HG02763 (cell line): ENCODE measurements around the gene KCNQ1.

Experiments used
- ATAC-seq: cut with Tn5 transposase; IDR thresholded peaks from one replicate; pipeline ENCODE4 v1.9.1; 2021; ENCODE audit warnings: mild to moderate bottlenecking, moderate library complexity; ENCODE audit not compliant: unreplicated experiment

KCNQ1 gene

DNA sequence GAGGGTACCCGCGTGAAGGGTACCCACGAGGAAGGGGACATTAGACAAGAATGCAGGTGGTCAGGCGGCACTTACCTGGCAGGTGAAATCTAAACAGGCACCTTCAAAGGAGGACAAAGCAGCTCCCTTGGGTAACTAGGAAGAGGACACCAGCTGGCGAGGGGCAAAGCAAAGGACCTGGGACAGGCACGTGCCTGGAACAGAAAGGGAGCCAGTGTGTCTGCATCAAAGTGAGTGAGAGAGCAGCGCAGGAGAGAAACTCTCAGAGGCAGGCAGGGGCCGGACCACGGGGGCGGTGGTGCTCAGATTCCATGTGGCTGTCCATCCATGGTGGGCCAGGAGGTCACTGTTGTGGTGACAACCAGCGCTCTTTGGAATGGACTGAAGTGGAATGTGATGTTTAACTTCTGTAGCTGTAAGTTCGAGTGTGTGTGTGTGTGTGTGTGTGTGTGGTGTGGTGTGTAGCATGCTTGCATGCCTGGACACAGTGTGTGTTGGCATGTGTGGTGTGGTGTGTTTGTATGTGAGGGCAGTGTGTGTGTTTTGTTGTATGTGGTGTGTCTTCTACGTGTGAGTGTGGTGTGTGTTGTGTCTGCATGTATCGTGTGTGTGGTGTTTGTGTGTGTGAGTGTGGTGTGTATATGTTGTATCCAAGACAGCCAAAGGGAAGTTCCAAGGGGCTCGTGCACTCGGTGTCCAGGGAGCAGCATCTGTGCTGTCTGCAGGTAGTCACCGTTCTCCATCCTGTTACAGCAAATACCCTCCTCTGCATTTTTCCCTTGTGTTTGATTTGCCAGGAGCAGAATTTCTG, 354.3 kb downstream of the KCNQ1 start:
- no peak for ATAC-seq

DNA sequence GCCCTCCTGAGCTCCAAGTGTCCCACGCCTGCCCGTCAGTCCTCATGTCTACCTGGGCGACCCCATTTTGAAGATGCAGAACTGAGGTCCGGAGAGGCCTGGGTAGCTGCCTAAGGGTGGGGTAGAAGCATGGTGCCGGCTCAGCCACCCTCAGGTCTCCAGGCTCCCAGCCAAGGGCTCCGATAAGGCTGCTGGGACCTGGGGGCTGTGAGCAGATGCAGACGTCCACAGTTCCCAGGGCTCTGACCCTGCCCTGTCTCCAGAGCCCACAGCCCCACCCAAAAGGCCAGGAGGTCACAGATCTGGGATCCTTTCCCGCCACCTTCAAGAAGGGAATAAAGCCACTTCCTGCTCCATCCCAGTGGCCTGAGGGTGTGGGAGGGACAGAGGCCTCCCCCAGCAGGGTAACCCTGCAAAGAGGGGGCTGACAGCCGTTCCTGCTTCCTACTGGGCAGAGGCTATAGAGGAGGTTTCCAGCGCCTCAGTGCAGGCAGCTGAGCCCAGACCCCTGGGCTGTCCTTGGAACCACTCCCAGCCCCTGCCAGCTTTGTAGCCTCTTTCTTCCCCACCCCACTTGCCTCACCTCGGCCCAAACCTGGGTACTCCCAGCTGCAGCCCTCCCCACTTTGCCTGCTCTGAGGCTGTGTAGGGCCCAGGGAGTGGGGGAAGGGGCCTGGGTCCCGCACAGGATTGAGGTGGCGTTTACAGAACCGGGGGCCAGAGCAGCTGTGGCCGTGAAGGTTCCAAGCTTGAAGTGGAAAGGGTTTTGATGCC, 355.3 kb downstream of the KCNQ1 start:
- ATAC-seq: no peak

DNA sequence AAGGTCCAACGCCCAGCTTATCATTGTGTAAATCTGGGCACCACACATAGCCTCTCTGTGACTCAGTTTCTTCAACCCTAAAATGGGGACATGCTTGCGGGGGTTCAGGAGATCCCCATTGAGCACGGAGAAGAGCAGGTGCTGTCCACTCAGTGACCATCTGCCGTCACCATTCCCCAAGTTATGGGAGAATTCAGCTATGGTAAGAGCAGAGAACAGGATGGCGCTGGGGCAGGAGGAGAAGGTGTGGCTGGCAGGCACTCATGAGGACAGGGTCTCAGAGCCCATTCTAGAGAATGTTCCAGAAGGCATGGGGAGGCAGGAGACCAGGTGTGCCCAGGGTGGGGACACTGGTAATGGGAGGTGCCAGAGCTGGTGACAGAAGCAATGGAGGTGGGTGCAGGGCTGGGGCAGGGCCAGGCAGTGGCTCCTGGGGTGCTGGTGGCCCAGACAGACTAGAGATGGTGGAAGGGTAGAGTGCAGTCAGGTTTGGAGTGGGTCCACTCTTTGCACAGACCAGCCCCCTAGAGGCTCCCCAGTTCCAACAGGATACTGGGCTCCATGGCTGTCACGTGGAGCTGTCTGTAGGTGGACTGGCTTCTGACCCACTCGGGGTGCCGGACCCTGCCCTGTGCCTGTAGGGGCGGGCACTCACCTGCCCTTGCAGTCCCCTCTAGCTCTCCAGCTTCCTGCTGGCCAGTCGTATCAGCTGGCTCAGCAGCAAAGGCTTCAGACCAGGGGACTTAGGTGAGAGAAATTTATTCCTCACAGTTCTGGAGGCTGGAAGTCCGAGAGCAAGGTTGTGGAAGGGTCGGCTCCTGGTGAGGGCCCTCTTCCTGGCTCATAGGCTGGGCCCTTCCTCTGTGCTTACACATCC, 356.1 kb downstream of the KCNQ1 start:
- no peak for ATAC-seq

DNA sequence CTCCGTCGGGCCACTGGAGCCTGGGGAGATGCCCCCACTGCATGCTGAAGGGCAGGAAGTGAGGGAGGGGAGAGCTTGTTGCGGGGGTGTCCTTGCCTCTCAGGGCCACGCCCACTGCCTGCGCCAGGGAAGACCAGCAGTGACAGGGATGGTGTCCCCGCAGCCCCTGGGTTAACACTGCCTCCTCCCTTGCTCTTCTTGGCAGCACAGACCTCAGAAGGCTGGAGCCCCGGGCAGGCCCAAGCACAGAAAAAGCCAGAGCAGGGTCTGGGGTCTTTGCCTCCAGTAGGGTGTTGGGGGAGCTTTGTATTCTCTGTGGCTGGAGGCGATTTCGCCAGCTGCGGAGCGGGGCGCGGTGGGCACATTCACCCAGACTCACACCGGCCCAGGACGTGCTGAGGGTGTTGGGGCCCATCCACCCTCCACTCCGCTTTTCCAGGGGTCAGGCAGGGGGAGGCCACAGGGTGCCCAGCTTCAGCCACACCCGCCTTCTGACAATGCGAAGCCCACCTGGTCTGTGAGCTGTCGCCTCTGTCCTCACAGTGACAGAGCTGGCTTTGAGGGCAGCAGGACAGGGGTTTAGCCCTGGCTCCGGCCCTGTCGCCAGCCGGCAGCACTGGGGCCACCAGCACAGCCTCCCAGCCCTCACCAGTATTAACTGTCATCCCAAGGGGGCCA, 357.0 kb downstream of the KCNQ1 start:
- no peak for ATAC-seq

DNA sequence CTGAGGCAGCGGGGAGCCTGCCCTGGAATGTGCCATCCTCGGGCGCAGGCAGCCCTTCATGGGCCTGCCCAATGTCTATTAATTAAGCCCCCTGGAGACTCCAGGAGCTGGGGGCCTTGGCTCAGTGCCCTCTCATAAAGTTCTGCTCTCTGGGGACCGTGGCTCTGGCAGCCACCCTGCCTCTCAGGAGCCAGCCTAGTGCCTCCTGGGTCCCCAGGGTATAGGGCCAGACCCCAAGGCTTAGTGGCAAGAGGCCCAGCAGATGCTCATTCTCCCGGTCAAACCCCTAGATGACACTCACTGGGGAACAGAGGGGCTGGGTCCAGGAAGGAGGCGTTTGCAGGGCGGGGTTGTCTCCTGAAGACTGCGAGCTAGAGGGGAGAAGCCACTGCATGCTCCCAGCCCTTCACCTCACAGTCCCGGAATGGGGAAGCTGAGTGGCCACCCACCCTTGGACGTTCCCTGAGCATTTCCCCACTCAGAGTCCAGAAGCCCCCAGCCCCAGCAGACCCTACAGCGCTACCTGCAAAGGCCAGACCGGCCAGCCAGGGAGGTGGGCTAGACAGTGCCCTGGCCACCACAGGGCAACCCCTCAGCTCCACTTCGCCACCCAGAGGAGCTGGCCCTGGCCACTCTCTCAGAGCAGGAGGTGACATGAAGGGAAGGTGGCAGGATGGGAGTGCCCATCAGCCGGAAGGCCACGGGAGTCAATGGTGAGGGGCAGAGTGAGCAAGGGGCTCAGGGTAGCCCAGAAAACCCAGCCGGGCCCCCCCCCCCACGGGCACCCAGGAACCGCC, 357.8 kb downstream of the KCNQ1 start:
- ATAC-seq: no peak

DNA sequence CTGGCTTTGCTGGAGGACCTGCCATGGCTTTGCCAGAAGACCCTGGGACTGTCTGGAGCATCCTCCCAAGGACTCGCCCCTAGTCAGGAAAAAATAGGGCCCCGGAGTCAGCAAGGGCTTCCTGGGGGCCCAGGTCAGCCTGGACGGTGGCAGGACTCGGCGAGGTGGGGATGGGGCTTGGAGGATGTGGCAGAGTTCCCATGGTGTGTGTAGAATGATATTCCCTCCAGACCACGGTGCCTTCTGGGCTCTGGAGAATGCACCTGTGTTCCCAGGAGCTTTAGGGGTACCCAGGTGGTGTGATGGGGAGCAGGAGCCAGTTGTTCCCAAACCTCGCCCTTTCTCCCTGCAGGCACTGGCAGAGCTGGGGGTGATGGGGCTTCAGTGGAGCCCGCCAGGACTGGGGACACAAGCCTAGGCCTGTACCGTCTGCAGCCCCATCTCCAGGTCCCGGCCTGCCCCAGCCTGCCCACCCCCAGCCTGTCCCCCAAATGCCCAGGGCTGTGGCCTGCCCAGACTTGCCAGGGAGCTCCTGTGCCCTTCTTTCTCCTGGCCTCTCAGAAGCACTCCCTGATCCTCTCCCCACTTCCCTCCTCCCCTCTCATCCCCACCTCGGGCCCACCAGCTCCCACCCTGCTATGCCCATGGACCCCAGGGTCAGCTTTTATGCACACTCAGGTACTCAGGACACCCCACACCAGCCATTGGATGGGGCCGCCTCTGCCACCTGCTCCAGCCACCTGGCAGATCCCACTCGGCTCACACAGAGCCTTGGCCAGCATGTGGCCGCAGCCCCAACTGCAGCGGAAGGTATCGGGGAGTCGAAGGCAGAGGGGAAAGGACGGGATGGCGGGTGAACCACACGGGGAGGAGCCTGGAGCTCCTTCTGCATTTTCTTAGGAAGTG, 358.6 kb downstream of the KCNQ1 start:
- no peak for ATAC-seq

DNA sequence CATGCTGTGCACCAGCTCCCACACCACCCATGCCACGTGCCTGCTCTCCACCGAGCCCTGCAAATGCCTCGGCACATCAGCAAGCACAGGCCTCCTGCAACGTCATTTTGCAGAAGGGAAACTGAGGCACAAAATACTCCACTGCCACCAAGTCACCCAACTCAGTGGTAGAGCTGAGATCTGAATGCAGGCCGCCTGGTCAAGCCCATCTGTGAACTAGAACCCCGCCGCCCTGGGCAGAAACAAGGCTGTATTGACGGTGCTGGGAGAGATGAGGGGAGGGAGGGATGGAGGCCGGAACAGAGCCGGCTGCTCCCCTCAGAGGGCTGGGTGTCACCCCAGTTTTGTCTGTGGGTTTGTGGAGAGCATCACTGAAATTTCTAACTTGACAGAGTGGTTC, 359.4 kb downstream of the KCNQ1 start:
- no peak for ATAC-seq

DNA sequence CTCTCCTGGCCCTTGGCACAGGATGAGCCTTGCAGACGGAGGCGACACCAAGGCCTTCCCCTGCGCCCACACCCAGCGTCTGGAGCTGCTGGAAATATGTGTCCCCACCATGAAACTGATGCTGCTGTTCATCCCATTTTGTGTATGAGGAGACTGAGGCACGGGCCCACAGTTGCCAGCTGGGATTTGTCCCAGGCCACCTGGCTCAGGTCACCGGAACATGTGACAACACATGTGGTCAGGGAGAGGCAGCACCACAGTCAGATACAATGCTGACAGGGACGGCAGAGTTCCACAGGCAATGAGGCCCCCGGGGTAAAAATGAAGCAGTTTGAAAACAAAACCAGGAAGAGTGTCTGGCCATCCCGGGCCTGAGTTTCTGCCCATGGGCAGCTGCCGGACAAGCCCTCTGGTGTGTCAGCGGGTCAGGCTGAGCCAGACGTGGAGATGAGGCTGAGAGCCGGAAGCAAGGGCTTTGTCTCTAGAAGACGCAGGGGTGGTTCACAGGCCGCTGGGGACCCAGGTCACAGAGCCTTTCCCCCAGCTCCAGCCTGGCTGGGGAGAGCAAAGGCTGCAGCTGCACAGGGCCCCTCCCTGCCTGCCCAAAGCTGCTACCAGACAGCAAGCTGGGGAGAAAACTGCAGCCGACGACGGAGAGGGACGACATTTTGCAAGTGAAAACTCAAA, 360.0 kb downstream of the KCNQ1 start:
- ATAC-seq: no peak

DNA sequence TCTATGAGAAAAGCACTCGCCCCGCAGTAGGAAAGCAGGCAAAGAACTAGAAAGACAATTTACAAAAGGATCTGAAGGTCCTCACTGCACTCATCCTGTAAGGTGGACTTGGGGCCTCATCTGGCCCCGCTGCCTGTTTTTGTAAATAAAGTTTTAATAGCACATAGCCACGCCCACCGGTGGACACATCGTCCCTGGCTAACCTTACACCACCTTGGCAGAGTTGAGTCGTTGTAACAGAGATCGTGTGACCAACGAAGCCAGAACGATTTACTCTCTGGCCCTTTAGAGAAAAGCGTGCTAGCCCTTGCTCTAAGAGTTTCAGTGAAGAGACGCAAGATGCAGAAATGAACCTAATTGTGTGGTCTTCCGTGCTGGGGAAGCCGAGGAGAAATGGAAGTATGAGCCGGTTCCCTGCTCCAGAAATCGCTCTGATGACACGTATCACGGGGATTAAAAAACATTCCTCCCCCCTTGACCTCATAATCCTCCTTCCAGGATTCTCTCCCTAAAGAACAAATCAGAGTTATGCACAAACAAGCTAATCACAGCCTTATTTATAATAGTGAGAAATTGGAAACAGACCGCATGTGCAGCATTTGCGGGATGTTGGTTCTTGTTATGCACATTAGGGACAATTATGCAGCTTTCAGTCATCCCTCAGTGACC, 360.7 kb downstream of the KCNQ1 start:
- no peak for ATAC-seq

DNA sequence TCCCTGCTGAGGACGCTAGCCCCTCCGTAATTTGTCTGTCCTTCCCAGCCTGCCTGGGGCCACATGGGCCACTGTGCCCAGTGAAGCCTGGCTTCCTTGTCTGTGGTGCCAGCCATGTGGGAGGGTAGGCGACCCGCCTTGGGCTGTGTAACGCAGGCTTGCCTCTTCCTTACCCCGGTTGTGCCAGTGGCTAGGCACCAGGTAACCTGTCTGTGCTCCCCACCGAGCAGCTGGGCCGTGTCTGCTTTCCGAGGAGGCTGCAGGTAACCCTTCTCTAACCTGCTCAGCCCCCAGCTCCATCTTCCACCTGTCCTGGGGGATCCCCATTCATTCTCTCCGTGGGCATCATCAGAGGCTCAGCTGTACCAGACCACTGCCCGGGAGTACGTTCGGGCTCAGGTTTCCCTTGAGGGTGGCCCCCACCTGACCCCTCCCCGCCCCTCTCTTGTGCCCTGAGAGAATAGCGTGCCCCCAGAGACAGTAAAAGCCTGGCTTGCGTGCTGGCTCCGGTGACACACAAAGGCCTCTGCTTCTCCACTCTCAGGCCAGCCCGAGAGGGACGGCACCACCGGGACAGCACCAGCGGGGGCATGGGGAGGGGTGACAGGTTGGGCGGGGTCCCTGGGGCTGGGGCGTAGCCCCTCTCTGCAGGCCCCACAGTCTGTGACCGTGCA, 361.7 kb downstream of the KCNQ1 start:
- no peak for ATAC-seq

DNA sequence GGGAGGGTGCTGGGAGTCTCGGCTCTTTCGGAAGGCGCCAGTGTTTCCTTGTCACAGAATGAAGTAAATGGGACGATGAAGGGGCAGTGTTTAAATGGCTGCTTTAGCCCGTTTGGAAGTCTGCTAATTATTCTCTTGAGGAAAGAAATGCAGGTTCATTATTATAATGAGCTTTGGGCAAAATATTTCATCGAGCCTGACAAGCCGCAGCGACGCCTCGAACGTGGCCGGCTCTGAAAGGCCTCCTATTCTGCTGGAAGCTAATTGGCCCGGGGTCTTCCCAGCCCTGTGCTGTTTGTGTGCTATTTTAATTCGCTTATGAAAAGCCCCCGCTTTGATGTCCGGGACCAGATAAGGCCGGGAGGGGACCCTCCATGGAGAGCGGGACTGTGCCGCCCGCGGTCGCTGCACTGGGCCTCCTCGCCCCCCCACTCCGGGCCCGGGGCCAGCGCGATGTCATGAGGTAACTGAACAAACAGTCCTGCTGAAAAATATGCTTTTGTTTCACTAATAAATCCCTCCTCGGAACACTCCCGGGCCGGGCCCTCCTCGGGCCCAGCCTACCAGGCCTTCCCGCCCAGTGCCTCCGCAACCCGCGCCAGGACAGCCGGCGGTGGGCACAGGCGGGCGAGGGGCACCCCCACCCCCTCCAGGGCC, 362.3 kb downstream of the KCNQ1 start:
- no peak for ATAC-seq

DNA sequence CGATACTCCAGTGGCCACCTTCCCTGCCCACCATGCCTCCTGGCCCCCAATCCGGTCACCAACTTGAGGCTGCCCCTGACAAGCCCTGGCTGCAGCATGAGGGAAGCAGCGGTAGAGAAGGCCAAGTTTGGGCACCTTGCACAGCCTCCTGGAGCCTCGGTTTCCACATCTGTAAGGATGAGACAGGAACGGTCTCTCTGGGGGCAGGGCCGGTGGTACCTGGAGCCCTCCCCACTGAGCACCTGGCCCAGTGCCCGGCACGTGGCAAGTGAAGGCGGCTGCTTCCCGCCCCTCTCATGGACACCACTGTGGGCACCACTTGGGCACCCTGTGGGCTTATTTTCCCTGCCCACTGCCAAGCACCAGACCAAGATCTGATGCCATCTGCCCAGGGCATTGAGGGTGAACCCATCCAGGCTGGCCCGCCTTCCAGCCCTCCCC, 363.0 kb downstream of the KCNQ1 start:
- no peak for ATAC-seq

DNA sequence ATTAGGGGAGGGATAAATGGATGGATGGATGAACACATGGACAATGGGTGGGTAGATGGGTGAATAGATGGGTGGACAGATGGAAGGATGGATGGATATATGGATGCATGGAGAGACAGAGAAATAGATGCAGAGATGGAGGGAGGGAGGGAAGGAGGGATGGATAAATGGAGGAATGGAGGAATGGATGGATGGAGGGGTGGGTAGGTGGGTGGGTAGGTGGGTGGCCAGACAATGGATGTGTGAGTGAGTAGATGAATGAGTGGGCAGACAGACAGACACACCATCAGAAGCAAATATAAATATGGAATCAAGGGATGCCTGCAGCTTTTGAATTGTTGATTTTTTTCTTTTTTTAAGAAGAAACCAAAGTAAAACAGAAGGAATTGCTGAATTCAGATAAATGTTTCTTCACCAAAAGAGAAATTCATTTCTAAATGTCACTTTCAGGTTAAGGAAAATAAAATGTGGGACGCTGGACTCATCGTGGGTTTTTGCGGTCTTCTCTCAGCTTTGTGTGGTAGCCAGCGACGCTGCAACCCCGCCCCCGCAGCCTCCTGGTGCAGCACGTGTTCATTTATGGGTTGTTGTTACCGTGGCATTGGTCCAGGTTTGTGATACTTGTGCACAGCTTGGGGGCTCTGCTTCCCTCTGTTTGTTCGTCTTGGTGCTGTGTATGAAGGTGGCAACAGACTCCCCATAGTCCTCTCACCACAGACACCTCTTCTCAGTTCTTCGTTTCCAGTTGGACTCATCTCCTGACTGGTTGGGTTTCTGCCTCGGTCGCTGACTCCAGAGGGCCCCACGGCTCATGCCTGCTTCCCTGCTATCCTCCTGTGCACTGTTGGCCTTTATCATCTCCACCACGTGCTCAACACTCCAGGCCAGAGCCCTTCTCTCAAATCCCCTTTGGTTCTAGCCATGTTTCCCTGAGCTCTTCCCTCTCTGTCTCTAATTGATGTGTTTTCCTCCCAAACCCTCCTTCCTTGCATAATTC, 364.3 kb downstream of the KCNQ1 start:
- ATAC-seq: no peak

DNA sequence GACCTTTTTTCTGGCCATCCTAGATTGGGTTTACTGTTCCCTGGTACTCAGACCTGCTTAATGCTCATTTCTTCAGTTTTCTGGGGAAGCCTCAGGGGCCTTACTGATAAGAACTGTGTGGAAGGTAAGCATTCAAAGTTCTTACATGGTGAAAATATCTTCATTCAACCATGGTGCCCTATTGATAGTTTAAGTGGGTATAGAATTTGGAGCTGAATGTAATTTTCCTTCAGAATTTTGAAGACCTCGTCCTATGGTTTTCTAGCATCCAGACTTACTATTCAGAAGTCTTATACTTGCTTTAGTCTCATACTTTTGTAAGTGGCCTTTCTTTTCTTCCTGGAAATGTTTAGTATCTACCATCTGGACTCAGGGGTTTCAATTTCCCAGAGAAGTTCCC, 365.0 kb downstream of the KCNQ1 start:
- no peak for ATAC-seq

DNA sequence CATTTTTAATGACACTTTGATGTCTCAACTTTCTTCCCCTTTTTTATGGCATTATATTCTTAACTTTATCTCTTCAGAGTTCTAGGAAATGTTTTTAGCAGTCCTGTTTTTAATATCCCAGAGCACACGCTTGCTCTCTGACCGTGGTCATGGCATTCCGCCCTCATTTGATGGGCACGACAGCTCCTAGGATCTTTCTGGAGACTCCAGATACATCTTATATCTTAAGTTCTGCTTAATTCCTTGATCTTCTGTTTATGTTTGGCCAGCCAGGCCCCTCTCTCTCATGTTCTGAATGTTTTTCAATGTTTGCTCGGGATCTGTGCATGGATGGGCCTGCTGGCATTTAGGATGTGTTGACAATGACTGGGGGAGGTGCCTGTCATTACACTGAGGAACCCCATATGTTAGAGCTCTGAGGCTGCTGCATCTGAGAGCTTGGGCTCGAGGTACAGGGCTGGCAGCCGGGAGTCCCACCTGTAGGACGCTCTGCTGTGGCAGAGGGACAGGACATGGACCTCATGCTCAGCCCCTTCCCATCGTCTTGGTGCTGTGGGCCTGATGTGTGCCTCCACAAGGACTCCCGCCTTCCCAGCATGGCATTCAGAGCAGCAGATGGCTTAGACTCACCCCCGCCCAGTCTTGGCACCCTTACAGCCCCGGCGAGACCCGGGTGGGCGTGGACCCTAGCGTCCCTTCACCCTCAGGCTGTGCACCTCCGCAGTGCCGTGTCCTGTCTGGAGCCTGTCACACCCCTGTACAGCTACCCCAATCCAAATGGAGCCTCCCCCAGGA, 365.8 kb downstream of the KCNQ1 start:
- ATAC-seq: no peak
